Activated CD8-positive, alpha-beta memory T cell treated with anti-CD3 and anti-CD28 coated beads for 36 hours (primary cell): ENCODE data around the gene NFIA. TPM values are rescaled to one million over a fixed set of nuclear protein-coding genes. Genes with fewer than 3 reads are reported as not detected.

Experiments used
- CTCF ChIA-PET: fragments of 350-600 bp; sonication (Branson Sonifier 250); formaldehyde crosslinking; loops from one replicate; lab custom pipeline; 2021; ENCODE audit warnings: antibody characterized with exemption; lab: Charles Lee
- POLR2A ChIA-PET: fragments of 350-600 bp; sonication (Branson Sonifier 250); formaldehyde crosslinking; loops from one replicate; lab custom pipeline; 2021; ENCODE audit warnings: antibody characterized with exemption; lab: Charles Lee
- total RNA-seq, 2 experiments: library from RNA; stranded (reverse); gene quantifications; one replicate each; pipeline ENCODE4 v1.2.3, GENCODE V29; 2021

Gene NFIA
- total RNA-seq, 2 experiments from 2014 or later: 3.6 to 4.8 TPM

DNA sequence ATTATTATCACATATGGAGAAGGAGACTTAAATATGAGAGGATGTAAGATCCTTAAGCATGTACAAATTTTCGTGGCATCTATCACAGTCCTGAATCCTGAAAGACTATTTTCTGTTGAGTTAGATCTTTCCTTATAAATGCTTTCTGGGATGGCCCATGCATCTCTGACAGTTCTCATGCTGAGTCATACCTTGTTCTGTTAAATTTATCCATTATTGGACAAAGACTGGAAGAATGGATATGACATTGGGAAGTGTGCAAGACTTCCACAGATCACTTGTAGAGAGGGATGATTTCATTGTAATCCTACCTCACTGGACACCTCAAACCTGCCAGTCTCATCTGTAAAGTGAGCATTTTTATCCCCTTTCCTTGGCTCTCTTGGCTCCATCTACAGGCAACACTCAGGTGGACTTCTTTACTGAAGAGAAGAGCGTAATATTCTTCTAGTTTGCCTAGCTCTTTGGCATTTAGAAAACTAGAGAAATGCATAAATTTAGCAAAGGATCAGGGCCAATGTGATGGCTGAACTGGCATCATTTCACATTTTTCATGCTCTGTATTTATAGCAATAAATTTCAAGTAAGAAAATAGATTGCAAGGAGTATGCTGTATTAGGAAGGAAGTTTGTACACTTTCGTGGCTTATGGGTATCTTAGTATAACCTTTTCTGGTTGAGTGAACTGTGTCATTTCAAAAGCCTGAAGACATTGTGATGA is 128.2 kb downstream of the NFIA start:
- CTCF ChIA-PET: no interaction called here
- POLR2A ChIA-PET: no interaction called here

GRCh38 chr1:61213245-61214011 is 131.1 kb downstream of the NFIA start:
- ChIA-PET CTCF (no interaction called here), POLR2A (no interaction called here)

- CTCF ChIA-PET: no interaction called here
- POLR2A ChIA-PET: no interaction called here
Measured at GRCh38 chr1:61215119-61215518, 132.8 kb downstream of the NFIA start.

DNA sequence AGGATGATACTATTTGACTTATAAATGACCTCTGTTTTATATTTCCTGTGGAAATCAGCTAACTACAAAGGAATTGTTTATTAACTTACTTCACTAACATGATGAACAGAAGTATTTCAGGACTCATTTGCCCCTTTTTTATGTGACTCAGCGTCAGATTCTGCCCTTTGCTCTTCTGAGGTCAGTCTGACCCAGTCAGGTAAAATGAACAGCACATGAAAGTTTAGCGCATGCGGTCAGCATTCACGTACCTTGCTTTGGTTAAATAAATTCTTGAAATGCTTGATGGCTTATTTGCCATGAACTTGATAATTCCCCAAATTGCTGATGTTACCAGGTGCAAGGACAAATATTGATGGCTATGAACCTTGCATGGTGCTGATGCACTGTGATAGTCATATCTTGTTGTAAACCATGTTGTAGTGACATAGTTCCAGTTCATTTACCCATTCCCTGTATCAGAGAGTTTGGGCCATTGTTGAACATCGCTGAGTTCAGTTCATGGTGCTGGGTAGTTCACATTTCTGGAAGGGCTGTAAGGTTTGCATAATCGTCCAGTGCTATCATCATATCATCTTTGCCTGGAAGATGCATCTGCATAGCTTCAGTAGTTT is 133.4 kb downstream of the NFIA start:
- CTCF ChIA-PET: no interaction called here
- POLR2A ChIA-PET: no interaction called here

DNA sequence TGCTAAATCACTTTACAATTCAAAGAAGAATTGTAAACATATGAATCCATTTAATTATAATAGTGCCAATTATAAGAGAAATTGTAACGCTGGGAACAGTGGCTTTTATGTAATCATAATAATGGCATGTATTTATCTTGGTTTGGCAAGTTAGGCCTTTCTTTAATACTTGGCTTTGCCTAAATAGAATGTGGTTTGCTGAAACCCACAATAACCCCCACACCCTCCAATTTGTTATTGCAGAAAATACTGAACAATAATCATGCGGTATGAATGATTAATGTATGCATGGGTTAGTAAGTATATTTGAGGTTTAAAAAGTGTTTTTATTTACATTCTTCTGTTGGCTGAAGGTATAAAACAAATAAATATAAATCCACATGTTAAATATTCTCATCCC is 138.2 kb downstream of the NFIA start:
- POLR2A ChIA-PET: no interaction called here
- CTCF ChIA-PET: no interaction called here

DNA sequence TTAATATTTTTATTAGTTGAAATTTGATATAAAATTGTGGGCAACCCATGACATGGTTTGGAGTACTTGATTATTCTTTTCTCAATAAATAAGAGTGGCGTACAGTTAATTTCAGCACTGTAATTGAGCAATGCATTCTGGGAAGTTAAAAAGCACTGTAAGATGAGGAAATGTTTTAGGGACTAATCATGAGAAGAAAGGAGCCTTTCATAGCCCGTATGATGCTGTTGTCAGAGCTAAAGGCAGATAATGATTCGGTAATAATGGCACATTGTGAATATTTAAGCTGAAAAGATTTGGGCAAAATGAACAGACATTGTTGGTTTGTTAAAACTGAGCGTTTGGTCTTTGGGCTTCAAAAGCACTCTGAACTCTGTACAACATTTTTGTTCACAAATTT is 139.3 kb downstream of the NFIA start:
- ChIA-PET CTCF (interaction anchor here (1.6 kb wide), 1 partner anchor 12 kb away, joined by 3 read pairs; no protein-coding TSS in a partner anchor), POLR2A (no interaction called here)

DNA sequence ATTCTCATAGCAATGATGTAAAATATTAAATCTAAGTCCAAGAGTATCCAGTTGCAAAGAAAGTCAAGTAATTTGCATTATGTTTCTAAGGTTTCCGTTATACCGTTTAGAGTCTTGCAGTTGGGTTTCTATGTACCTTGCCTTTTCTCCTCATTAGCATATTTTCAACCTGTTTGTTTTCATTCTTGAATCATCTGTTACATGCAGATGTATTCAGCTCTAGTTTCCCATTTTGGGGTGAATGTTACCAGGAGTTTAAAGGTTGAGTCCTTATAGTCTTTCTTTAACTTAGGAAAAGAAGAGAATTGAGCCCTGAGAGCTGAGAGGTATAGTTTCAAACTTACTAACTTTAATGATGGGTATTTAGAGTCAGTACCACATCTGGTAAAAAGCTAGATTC is 139.9 kb downstream of the NFIA start:
- POLR2A ChIA-PET: no interaction called here
- CTCF ChIA-PET: interaction anchor here (1.6 kb wide), 1 partner anchor 13 kb away, joined by 3 read pairs; no protein-coding TSS in a partner anchor

GRCh38 chr1:61223140-61223539 is 140.8 kb downstream of the NFIA start:
- ChIA-PET CTCF (no interaction called here), POLR2A (no interaction called here)

DNA sequence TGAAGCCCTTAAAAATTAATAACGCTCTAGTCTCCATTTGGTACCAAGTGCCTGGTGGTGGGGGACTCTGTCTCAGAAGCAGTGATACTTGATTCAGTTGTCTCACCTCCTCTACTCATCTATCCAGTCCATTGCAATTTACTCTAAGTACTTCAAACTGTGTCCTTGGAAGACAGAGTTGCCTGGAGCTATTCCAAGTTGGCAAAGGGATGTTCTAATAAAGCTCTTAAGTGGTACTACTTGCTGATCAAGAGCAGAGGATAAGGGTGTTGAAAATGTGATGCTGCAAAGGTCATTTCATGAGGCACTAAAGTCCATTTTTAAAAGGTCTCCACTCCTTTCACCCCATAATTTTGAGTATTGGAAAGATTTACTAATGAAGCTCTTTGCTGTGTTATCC is 142.2 kb downstream of the NFIA start:
- ChIA-PET CTCF (interaction anchor here (0.7 kb wide), 1 partner anchor 211 kb away, joined by 3 read pairs; no protein-coding TSS in a partner anchor), POLR2A (no interaction called here)

DNA sequence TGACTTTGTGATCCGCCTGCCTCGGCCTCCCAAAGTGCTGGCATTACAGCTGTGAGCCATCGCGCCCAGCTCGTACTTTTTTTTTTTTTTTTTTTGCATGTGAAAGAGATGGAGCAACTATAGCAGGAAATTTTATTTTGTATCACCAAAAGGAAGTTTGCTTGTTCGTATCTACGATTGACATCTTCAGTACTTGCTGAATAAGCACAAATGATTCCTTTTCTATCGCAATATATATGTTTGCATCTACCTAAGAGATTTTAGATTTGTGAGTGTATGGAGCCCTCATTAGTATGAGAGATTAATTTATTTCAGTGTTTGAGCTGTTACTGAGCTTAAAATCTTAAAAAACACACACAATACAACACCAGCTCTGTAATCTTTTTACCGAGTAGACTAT is 143.1 kb downstream of the NFIA start:
- ChIA-PET POLR2A (no interaction called here), CTCF (interaction anchor here (0.7 to 0.8 kb wide), 2 partner anchors 175 to 210 kb away, joined by 3 read pairs; no protein-coding TSS in a partner anchor)

DNA sequence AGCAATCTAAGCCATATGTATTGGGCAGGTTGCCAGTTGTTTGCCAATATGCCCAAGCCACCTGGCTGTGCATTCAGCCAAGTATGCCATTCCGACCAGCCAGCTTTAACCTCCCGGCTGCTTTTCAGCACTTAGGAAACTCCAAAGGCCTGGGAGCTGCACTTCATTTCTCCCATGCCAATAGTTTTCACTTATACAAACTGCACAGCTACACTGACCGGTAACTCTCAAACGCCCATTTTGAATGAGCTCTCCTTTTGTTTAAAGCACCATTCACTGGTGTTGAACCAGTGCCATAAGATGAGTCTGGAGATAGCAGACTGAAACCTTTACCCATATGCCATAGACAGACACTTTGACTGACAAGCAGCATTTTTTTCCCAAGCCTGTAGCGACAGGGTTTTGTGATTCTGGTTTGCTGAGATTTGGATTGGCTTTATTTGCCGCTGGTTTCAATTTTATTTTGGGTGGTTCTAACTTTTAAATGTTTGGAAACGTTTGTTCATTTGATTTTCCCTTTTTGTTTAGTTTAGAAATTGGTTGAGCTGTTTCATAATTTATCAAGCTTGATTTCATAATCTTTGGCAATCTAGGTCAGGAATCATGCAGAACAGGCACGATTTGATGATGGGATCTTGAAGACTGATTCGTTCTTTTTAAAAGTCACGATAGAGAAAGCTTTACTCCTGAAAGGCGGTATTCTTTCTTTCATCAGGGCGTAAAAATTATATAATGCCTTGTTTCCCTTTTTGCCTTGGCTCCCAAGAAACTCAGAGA is 144.6 kb downstream of the NFIA start:
- ChIA-PET CTCF (no interaction called here), POLR2A (no interaction called here)

- POLR2A ChIA-PET: no interaction called here
- CTCF ChIA-PET: no interaction called here
Measured at GRCh38 chr1:61227857-61228550, 145.6 kb downstream of the NFIA start.

GRCh38 chr1:61230523-61230922 is 148.2 kb downstream of the NFIA start:
- ChIA-PET CTCF (interaction anchor here (0.6 kb wide), 1 partner anchor 99 kb away, joined by 4 read pairs; no protein-coding TSS in a partner anchor), POLR2A (interaction anchor here (0.6 kb wide), 1 partner anchor 26 kb away, joined by 12 read pairs; no protein-coding TSS in a partner anchor)

DNA sequence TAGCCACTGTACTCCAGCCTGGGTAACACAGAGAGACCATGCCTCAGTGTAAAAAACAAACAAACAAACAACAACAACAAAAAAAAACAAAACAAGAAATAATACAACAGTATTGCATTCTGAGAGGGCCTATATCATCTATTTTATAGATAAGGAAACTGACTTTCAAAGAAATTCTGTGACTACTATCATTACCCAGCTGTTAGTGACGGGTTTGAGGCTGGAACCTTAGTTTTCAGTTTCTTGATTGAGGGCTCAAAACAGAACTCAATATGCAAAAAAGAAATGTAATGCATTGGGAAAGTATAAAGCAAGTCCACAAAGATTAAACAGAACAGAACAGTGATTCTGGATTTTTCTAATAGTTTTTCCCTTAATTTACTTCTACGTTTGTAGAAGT is 149.4 kb downstream of the NFIA start:
- POLR2A ChIA-PET: no interaction called here
- CTCF ChIA-PET: no interaction called here

DNA sequence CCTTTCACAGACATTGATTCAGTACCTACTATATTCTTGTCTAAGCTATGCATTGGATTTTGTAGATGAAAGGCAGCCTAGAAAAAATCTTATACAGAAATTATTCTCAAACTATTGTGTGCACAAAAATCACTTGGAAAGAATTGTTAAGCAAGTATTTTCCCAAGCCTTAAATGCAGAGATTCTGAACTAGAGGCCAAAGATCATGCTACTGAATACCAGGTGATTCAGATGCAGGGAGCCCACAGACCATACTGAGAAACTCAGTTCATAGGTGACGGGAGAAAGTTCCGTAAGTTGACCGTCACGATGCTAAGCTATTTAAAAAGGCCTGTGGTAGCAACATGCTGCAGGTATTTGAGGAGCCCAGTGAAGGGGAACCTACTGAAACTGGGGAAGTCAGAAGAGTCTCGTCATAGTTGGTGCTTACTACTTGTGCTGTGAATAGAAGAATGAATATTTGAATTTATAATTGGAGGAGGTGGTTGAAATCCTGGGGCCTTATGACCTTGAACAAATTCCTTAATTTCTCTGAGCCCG is 150.8 kb downstream of the NFIA start:
- POLR2A ChIA-PET: no interaction called here
- CTCF ChIA-PET: no interaction called here

DNA sequence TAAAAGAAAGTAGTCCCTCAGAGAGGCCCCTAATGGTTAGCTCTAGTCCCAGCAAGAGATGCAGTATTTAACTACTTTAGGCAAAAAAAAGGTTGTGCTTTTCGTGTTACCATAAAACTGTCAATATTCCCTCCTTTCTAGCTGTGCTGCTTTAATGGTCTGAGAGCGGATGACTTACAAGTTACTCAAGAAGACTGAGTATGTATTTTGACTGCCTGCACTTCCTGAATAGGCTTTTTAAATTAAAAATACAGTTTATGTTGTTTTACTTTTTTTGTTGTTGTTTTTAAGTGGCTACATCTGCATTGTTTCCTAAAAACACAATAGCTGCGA is 152.2 kb downstream of the NFIA start:
- POLR2A ChIA-PET: no interaction called here
- CTCF ChIA-PET: no interaction called here

DNA sequence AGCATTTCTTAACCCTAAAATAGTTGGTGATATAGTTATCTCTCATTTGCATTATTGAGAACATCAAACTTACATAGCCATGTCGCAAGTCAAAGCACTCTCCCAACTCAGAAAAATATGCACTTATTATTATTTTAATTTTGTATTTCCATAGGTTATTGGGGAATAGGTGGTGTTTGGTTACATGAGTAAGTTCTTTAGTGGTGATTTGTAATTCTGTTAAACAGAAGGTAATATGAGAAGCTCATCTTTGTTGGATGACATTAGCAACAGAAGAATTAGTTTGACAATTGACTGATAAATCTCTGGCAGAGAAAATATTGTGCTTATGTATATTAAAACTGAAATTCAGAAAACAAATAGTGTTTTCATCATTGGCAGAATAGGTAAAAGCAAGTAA is 154.8 kb downstream of the NFIA start:
- CTCF ChIA-PET: no interaction called here
- POLR2A ChIA-PET: no interaction called here

GRCh38 chr1:61237659-61238358 is 155.4 kb downstream of the NFIA start:
- POLR2A ChIA-PET: no interaction called here

More at GRCh38 chr1:61237659-61238358, 155.4 kb downstream of the NFIA start:
- CTCF ChIA-PET: no interaction called here
